ENCODE measurements around the gene SURF6. TPM values are rescaled to one million over a fixed set of nuclear protein-coding genes. Genes with fewer than 3 reads are reported as not detected.

The SURF6 gene
- polyA plus RNA-seq, 1 experiment = 8.4 TPM

DNA sequence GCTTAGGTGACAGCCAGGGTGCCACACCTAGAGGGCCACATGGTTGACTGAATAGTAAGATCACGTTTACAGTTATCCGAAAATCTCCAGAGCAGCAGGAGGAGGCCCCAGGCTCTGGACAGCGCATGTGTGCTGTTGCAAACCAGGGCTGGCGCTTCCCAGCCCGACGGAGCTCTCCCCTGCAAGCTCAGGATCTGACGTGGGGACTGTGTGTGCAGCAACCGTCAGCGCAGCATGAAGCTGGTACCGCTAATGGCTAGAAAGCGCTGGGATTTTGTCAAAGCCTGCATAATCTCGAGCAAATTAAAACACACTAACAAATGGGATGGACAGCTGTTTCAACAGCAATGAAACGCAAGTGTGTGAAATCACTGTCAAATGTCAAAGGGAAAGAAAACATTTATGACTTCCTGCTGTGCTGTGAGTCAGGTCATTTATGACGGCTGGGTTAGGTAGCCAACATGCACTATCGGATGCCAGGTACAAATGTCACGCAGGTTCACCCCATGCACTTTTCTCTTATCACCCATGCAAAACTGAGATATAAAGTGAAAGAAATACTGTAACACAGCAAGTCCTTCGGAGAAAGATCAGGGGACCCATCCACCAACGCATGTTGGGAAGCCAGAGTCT is 32.4 kb upstream of the SURF6 start:
- Histone ChIP-seq H3K4me3 (ENCODE audit: low read depth, low read length) (no peak overlapping the region), H3K36me3 (ENCODE audit: control insufficient read depth, insufficient read depth, low read length) (peaks cover 46% of the 10 kb centered on the region), H3K27me3 (ENCODE audit: control insufficient read depth, insufficient read depth, low read length) (no peaks in the 10 kb centered on the region)
- POLR2A ChIA-PET = no interaction called here
- TF ChIP-seq, protein P1, sequence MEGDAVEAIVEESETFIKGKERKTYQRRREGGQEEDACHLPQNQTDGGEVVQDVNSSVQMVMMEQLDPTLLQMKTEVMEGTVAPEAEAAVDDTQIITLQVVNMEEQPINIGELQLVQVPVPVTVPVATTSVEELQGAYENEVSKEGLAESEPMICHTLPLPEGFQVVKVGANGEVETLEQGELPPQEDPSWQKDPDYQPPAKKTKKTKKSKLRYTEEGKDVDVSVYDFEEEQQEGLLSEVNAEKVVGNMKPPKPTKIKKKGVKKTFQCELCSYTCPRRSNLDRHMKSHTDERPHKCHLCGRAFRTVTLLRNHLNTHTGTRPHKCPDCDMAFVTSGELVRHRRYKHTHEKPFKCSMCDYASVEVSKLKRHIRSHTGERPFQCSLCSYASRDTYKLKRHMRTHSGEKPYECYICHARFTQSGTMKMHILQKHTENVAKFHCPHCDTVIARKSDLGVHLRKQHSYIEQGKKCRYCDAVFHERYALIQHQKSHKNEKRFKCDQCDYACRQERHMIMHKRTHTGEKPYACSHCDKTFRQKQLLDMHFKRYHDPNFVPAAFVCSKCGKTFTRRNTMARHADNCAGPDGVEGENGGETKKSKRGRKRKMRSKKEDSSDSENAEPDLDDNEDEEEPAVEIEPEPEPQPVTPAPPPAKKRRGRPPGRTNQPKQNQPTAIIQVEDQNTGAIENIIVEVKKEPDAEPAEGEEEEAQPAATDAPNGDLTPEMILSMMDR (IDR thresholded peaks at IDR 0.05; ENCODE audit: insufficient read depth, low read depth, low read length) = no peak
- CTCF ChIA-PET = interaction anchor here (1.7 kb wide), 1 partner anchor 9 kb away, joined by 5 read pairs; no protein-coding TSS in a partner anchor
- DNase-seq (ENCODE audit: low read depth) = no peak

DNA sequence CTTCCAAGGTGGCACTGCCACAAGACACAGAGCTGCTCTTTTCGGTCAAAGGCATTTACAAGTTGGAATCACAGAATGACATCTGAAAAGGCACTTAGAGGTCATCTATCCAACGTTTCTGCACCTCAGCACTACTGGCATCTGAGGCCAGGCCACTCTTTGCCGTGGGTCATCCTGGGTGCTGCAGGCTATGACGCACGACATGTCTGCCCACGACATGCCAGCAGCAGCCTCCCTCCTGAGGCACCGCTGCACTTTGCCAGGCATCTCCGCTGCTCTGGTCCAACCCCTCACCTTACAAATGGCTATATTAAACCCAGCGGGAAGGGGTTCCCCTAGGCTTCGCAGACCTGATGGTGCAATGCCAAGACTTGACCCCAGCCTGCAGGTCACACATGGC is 31.8 kb upstream of the SURF6 start:
- no peaks in the 10 kb centered on the region for H3K27me3 ChIP-seq (ENCODE audit: control insufficient read depth, insufficient read depth, low read length)
- CTCF ChIA-PET = no interaction called here
- no peak overlapping the region for H3K4me3 ChIP-seq (ENCODE audit: low read depth, low read length)
- POLR2A ChIA-PET = no interaction called here
- TF ChIP-seq, protein P1 (IDR thresholded peaks at IDR 0.05; ENCODE audit: insufficient read depth, low read depth, low read length) = no peak
- peaks cover 46% of the 10 kb centered on the region for H3K36me3 ChIP-seq (ENCODE audit: control insufficient read depth, insufficient read depth, low read length)
- DNase-seq (ENCODE audit: low read depth) = no peak

DNA sequence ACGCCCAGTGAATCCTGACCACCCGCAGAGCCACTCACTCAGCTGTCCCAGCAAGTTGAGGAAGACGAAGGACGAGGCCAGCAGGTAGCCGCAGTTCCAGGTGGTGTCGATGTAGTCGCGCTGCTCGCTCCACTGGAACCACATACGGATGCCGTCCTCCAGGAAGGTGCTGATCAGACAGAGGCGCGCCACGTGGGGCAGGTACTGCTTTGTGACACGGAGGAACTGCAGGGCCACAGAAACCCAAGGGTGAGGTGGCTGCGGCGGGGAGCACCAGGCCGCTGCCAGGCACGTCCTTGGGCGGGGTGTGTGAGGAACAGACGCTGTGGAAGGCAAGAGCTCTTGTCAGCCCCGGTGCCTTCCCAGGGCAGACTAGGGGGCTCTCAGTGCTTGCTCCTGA is 31.2 kb upstream of the SURF6 start:
- POLR2A ChIA-PET = no interaction called here
- H3K4me3 ChIP-seq (ENCODE audit: low read depth, low read length) = no peak overlapping the region
- no peak for DNase-seq (ENCODE audit: low read depth)
- peaks cover 48% of the 10 kb centered on the region for H3K36me3 ChIP-seq (ENCODE audit: control insufficient read depth, insufficient read depth, low read length)
- CTCF ChIA-PET = no interaction called here
- no peaks in the 10 kb centered on the region for H3K27me3 ChIP-seq (ENCODE audit: control insufficient read depth, insufficient read depth, low read length)
- TF ChIP-seq, protein P1 (IDR thresholded peaks at IDR 0.05; ENCODE audit: insufficient read depth, low read depth, low read length) = no peak

DNA sequence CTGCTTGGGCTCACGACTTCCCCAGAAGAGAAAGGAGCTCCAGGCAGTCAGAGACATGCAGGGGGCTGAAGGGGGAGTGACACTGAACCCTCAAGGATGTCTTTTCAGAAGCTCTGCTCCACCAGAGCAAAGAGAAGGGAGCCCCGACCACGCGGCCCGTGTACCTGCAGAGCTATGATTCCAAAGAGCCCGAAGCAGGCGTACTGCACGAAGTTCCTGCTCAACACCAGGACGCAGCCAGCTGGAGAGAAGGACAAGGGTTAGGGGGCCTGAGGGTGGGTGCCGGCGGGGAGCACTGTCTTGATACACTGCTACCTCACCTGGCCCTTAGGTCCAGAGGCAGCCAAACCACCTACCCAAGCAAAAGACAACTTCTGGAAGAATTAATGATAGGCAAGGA is 30.4 kb upstream of the SURF6 start:
- Histone ChIP-seq H3K4me3 (ENCODE audit: low read depth, low read length) (no peak overlapping the region), H3K36me3 (ENCODE audit: control insufficient read depth, insufficient read depth, low read length) (peaks cover 52% of the 10 kb centered on the region), H3K27me3 (ENCODE audit: control insufficient read depth, insufficient read depth, low read length) (no peaks in the 10 kb centered on the region)
- DNase-seq (ENCODE audit: low read depth) = no peak
- TF ChIP-seq, protein P1 (IDR thresholded peaks at IDR 0.05; ENCODE audit: insufficient read depth, low read depth, low read length) = no peak
- CTCF ChIA-PET = interaction anchor here (0.9 kb wide), 1 partner anchor 120 kb away, joined by 3 read pairs; no protein-coding TSS in a partner anchor
- POLR2A ChIA-PET = no interaction called here

DNA sequence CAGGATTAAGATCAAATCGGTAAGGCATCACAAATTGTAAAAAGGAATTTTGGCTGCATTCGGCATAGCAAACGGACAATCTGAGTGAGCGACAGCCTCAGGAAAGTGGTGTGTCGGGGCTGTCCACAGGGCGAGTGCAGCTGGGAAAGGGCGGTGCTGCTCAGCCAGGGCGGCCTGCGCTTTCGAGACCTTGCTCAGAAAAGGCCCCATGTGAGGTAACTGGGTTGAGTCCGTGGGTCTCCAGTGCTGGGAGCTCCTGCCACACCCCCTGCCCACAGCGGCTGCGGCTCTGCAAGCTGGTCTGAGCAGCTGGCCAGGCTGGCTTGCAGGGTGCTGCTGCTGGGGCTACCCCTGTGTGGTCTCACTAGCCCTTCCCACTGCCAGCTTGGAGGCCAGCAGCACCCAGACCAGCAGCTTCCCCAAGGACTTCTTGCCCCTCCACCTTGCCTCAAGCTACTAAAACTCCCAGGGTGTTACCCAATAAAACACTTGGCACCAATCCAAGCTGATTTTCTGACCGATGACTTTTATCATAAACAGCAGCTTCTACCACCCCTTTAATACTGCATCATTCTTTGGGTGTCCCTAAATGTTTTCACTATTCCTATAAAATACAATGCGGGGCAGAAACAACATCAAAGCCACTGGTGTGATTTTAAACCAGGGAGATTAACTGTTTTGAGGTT is 26.5 kb upstream of the SURF6 start:
- H3K36me3 ChIP-seq (ENCODE audit: control insufficient read depth, insufficient read depth, low read length) = peaks cover 43% of the 10 kb centered on the region
- no peak overlapping the region for H3K4me3 ChIP-seq (ENCODE audit: low read depth, low read length)
- TF ChIP-seq, protein P1 (IDR thresholded peaks at IDR 0.05; ENCODE audit: insufficient read depth, low read depth, low read length) = no peak
- DNase-seq (ENCODE audit: low read depth) = no peak
- ChIA-PET CTCF (interaction anchor here (0.6 to 1.9 kb wide), 3 partner anchors 33 to 181 kb away, joined by 3 to 5 read pairs (median 4); no protein-coding TSS in a partner anchor), POLR2A (no interaction called here)
- H3K27me3 ChIP-seq (ENCODE audit: control insufficient read depth, insufficient read depth, low read length) = no peaks in the 10 kb centered on the region
